COR-L47 (cell line): Measurements from ENCODE around the gene UTP11.

Experiments
- DNase-seq: peaks from one replicate; lab custom pipeline; 2025; lab: John Stamatoyannopoulos, UW

UTP11 gene

DNA sequence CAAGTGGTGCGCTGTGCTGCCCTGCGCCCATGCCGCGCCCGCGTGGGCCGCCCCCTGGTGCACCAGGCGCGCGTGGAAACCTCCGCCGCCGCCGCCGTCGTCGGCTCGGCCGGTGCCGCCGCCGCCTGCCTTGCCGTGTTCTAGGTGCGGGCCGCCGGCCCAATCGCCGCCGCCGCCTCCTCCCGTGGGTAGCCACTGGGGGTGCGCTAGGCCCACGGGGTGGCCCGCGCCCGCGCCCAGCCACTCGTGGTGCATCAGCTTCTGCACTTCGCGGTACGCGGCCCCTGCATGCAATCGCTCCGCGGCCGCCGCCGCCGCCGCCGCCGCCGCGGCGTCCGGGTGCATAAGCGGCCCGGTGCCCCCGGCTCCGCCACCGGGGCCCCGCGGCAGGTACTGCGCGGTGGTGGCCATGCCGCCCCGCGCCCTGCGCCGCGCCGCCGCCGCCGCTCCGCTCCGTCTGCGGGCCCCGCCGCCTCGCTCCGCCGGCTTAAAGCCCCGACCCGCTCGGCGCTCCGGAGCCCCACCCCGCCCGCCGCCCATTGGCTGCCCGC, 33.9 kb downstream of the UTP11 start, which contains the start of gene POU3F1:
Gene POU3F1 (minus strand): TSS at position 461 of the 551 bp plus-strand sequence. CDS start 50 bp downstream, at position 411.
- DNase-seq = no peak

DNA sequence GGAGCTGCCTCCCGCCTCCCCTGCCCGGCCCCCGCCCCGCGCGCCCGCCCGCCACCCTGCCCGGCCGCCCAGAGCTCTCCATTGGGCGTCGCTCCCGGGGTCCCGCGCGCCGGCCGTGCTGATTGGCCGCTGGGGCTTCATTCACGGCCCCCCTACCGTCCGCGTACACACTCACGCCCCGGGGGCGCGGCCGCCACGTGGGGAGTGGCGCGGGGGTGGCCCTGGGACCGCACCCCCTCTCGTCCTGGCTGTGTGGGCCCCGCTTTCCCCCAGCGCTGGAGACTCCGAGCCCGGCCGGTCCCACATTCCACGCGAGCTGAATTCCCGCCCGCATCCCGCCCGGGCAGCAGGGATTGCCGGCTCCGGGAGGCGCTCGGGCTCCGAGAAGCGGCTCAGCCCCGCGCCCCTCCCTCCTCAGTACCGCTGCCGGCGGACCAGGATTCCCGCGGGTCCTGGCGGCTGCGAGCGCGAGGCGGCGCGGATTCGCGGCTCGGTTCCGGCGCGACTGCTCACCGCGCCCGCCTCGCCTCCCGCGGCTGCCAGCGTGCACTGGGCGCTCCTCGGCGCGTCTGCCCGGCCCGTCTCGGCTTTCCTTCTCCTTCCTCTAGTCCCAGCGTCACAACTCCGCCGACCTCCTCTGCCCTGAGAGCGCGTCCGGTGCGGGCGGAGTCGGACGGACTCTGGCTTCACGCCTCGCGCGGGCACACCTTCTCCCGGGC, 34.5 kb downstream of the UTP11 start:
- DNase-seq = peak; percentile 72

DNA sequence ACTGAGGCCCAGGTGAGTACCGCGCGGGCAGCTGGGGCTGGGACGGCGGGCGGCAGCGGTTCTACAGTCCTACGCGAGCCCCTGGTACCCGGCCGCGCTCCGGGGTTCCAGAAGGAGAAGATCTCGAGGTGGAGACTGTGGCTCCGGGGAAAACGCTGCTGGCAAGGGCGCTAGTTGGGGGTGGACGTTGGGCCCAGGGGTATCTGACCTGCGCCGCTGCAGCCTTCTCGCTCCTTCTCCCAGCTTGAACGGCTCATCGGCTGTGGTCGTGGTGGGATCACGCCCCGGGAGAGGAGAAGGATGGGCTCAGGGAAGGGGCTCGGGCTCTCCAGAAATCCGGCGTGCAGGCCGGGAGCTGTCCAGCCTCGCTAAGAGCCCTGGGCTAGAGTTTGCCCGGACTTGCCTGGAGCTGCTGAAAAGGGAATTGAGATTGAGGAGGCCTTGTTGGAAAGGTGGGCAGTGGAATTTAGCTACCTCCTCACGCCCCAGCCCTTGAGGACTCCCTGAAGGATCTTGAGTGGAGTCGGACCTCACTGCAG, 35.1 kb downstream of the UTP11 start:
- no peak for DNase-seq

DNA sequence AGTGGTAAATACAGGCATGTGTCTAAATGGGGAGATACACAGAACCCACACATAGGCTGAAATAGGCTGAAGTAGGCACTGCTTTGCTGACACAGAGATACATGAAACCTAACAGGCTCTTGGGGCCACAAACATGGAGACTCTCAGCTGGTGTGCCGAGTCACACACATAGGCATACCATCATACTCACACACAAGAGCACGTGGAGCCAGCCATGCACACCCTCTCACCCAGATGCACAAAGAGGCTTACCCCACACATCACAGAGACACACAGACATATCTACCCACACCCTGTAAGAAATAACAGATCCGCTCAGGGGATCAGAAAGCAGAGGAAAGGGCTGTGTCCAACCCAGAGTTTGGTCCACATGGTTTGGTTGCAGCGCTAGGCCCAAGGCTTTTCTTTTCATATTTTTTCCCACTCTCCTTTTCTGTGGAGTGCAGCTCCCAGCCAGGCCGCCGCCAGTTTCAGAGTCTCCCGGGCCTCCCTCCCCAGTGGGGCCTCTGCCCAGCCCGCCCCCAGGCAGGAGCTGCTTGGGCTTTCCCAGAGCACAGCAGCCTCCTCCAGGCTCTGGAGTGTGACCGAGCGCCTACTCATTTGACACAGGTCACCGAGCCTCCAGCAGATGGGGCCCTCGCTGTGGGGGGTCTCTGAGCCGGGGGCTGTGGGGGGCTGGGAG, 38.0 kb downstream of the UTP11 start:
- no peak for DNase-seq

DNA sequence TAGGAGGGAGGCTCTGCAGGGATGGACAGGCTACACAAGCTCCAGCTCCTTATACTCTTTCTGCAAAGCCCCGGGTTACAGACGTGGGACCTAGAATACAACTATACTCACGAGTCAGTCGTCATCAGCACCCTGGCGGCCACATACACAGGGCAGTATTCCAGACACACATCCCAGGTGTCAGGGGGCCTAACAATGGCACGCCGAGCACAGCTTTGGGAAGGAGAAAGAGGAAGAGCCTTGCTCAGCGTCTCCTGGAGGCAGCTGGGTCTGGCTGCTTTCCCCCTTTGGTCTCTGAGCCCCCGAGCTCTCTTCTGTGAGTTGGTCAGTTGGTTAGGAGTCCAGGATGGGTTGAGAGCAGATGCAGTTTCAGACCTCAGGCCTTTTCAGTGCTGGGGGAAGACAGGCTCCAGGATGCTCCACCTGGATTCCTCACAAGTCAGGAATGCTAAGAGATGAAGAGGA, 38.6 kb downstream of the UTP11 start:
- no peak for DNase-seq

DNA sequence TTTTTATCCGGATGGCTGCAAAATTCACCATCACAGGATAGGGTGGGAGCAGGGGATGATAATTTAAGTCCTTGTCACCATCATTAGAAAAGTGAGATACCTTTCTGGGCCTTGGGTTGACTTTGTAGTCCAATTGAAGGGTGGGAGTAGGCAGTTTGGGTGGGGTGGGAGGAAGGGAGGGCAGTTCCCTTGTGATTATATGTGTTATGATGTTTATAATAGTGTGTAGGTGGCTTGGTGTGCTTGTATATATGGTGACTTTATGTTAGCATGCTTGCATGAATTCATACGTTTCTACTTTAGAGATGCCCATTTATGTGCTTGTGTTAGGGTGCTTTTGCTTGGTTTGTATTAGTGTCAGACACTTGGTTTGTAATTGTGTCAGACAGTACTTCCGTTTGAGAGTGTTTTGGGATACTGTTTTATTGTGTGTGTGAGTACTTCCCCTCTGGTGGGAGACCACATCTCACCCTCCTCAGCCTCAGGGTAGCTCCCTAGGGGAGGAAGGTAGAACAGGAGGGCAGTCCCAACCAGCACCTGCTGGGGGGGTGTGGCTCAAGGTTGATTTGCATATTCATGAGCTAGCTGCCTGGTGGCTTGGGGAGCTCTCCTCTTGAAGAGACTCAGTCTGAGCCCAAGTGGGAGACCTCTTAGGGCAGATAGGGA, 40.3 kb downstream of the UTP11 start:
- no peak for DNase-seq

DNA sequence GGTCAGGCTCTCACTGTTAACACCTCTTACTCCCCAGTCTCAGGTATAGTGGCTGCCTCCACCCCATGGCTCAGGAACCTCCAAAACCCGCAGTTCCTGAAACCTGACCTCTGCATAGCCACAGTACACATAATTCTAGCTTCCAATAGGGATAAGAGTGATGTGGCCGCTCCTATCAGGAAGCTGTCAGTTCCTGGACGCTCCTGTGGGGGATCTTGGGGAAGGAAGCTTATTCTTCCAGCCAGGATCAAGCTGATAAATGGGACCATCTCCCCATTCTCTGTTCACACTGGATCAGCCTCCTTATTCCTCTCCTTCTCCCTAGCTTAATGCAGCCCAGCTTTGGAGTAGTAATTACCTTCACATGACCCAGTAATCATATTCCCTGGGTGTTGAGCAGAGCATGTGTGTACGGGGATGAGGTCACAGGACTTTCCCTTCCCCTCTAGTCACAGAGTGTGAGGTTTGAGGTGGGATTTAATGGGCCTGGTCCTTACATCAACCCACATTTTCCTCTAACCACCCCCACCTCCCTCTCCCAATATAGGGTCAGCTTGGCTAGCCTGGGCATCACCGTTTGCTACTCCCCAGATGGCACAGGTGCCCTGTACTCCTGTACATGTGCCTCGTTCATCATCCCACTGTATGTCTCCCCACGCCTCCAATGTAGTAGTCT, 41.0 kb downstream of the UTP11 start:
- DNase-seq = no peak

DNA sequence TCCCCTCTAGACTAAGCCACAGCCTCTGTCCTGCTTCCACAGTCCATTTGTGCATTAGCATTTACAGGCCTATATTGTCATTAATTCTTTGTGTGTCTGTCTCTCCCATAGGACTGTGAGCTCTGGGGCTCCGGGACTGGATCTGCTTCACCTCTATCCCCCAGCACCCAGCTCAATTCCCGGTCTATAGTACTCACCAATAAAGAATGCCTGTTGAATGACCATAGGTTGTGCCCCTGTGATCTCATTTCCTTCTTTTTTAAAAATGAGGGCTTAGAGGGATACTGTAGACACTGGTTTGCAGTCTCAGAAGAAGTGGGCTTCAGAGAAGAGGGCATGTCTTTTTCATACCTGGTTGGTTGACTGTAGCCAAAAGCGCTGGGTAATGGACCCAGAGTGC, 42.9 kb downstream of the UTP11 start:
- DNase-seq = no peak

DNA sequence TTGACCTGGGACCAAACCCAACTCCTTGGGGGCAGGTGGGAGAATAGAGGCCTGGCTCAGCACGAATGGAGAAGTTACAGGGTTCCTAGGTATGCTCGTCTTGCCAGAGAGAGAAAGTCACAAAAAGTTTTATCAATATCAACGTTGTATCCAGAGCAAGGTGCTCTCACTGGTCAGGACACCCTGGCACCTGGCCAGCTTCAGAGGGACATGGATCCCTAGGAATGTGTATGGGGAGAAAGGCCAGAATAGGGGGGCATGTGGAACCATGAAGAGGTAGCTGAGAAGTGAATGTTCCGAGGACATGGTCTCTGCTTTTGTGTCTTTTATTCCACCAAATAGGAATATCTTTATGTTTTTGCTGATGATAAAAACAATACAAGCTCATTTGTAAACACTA, 43.4 kb downstream of the UTP11 start:
- no peak for DNase-seq

DNA sequence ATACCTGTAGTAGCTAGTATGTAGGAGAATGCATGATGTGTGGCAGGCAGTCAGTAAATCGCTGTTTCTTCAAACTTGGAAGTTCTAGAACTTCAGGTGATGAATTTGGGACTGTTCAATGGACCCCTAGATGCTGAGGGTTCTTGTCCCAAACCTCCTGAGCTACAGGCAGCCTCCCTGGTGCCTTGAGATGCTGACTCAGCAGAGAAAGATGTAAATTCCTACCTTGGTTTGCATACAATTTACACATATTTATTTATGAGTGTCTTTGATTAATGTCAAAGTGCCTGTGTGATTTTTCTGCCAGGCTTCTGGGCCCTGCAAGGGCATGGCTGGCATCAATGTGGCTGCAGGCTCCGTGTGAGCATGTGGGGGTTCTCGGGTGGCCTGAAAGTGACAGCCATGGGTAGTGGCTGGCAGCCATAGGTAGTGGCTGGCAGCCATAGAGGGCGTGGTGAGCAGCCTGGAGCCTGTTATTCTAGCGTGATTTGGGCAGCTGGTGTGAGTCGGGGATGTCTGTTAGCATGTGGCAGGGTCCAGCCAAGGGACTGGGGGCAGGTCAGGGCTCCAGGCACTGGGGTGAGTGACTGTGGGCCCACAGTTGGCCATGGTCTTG, 47.2 kb downstream of the UTP11 start:
- no peak for DNase-seq

DNA sequence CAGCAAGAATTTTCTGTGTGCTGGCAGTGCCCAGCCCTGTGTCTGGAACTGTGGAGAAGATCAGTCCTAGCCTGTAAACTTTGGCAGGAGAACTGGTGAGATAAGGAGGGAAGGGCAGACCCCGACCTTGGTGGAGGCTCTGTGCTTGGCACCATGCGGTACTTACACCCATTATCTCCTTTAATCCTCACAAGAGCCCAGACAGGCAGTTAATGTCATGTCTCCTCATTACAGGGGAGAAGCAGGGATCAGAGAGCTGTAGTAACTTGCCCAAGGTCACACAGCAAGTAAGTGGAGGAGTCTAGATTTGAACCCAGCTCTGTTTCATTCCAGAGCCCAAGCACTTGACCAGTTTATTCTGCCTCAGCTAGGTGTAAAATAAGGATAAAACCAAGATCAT, 48.0 kb downstream of the UTP11 start:
- DNase-seq = no peak

DNA sequence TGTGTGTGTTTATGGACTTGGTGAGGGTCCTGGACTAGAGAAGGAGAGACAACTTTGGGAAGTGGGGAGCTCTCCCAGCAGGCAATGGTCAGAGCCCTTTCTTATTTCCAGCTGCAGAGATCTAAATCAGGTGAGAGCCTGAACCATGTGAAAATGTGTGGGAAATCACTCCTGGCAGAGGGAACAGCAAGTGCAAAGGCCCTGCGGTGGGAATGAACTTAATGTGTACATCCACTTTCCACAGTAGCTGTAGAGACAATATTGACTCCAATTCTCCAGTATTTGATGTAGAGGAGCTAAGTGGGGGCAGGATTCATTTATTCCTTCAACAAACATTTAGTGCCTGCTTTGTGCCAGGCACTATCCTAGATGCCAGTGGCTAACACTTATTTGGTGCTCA, 48.8 kb downstream of the UTP11 start:
- DNase-seq = no peak

DNA sequence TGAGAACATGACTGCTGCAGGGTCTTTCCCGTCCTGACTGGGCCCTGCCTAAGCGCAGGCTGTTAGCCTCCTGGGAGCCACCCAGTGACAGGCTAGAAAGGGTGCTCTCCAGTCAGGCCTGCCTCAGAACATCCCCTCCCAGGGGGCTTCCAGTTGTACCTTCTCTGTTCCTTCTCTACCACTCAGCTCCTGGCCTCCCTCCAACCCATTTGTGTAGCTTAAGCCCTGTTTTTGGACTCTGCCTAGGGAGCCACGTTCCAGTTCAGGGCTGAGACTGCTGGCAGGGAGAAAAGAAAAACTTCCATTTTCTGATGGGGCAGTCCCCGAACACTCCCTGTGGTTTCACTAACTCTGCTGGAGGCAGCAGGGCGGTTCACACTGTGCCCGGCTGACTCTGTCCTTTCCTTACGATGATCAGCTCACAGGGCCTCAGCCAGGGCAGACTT, 49.4 kb downstream of the UTP11 start:
- no peak for DNase-seq

DNA sequence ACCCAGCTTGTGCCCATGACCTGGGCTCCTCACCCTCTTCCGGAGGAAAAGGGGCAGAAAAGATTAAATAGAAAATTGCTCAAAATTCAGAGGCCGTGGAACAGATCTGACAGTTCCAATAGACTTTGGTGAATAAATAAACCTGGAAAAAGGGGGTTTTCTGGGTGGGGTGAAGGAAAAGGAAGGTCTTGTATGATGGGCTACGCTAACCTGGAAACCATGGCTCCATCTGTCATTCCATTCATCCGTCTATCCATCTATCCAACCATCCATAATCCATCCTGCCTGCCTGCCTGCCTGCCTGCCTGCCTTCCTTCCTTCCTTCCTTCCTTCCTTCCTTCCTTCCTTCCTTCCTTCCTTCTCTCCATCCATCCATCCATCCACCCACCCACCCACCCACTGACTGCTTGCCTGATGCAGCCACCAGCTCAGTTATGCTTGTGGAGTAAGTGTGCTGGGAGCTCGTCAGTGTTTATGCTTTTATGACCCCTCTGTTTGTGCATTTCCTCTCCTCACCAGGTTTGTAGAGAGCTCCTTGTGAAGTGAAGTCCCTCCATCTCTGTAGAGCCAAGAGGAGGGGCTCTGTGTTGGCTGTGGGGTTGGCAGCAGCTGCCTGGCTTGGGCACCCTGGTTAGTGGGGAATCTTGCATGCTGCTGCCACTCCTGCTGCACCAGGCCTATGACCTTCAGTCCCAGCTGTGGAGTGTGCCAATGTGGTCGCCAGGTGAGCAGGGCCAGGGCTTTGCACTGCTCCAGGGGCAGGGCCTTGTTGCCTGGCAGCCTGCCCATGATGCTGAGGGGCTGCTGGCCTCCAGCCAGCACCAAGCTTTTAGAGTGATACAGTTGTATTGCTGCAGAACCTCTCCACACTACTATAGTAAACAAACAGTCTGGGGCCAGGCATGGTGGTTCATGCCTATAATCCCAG, 50.1 kb downstream of the UTP11 start:
- peak; percentile 94 for DNase-seq

DNA sequence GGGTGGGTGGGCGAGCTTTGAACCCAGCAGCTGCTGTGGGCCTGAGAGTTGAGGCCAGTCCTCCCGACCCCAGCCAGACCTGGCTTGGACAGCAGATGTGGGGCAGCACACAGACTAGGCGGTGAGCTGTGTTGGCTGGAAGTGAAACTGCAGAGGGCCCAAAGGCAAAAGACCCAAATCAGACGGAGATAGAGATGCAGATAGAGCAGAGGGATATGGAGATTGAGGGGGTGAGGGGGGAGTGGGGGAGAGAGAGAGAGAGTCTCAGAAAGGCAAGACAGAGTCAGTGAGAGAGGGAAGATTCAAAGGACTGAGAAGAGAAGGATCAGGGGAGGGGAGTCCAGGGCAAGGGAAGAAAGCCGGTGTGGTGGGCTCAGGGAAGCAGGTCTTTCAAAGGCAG, 51.1 kb downstream of the UTP11 start:
- DNase-seq = no peak

DNA sequence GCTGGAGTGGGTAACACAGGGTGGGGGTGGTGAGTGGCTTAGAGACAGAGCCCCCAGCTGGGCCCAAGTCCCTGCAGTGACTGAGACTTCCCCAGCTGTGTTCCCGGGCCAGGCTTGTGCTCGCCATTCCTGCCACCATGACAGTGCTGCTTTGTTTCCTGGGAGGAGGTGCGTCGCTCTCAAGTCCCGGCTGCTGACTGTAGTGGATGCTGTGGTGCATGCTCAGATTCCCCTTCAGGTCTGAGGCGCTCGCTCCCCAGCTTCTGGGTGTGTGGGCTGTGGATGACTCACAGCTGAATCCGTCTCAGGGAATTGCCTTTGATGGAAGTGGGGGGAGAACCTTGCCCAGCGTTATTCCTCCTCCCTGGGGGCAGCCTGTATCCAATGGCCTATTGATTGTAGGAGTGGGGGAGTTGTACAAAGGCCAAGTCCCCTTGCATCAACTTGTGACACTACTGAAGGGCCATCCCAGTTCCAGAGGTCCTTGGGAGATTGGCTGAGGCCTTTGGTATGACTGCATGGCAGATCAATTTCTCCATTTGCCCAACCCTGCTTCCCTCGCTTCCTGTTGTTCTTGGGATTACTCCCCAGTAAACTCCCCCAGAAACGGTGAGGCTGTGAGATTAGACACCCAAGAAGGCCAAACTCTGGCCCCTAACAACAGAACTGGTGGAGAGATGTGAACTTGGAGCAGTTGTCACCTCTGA, 51.8 kb downstream of the UTP11 start:
- DNase-seq = no peak

DNA sequence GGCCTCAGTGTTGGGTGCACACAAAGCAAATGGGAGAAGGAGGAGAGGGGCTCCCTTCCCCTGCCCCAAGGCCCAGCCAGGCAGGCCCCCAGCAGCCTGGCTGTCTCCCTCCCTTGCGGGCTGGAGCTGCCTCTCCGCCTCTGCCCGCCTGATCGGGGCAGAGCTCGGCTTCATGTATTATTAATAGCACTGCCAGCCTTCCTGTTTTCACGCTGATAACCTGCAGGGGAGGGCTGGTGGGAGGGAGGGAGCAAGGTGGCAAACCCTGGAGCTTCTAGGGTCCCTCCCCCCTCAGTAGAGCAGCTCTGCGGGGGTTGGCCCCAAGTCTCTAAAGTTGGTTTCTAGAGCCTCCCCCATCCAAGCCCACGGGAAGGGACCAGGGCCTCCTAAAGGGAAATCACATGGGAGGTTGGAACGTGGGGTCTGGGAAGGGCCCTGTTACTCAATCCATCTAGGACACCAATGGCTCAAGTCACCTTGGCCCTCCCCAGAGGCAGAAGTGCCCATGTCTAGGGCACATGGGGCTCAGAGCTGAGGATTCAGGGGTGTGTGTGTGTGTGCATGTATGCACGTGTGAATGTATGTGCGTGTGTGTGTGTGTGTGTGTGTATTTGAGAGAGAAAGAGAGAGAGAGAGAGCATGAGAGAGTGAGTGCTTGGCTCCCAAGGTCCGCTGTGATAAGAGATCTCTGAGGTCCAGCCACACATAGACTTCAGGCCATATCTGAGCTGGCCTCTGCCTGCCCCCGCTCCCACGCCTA, 55.9 kb downstream of the UTP11 start:
- DNase-seq = peak; percentile 72

DNA sequence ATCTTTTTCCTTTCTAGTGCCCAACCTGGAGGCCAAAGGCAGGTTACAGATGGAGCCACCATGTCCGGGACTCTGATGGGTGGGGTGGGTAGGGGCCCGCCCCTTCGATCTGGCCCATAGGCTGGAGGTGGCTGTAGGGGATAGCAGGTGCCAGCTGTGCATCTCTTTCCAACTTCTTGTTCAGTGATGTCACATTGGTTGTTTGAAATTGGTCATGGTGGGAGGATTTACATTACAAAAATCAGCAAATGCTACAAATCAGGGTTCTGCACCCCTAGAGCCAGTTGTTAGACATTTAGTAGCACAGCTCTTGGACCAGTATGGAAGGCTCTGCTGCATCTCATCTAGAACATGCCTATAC, 56.4 kb downstream of the UTP11 start:
- DNase-seq = no peak
